OCI-LY3 (cell line): ENCODE measurements around the gene CPOX.

Source experiments
- EZH2phosphoT487 ChIP-seq: fragments of 200-600 bp; shearing (Covaris generic); IDR thresholded peaks from 2 replicates; pipeline ENCODE4 v1.6.1; 2018; ENCODE audit warnings: antibody characterized with exemption, mixed run types, low read depth
- TF ChIP-seq, protein P1 (sequence below): fragments of 200-600, 300-600 bp; sonication (generic); IDR thresholded peaks from 2 replicates; pipeline ENCODE4 v1.5.1; 2014; ENCODE audit warnings: antibody characterized with exemption, low read length, low read depth

DNA sequence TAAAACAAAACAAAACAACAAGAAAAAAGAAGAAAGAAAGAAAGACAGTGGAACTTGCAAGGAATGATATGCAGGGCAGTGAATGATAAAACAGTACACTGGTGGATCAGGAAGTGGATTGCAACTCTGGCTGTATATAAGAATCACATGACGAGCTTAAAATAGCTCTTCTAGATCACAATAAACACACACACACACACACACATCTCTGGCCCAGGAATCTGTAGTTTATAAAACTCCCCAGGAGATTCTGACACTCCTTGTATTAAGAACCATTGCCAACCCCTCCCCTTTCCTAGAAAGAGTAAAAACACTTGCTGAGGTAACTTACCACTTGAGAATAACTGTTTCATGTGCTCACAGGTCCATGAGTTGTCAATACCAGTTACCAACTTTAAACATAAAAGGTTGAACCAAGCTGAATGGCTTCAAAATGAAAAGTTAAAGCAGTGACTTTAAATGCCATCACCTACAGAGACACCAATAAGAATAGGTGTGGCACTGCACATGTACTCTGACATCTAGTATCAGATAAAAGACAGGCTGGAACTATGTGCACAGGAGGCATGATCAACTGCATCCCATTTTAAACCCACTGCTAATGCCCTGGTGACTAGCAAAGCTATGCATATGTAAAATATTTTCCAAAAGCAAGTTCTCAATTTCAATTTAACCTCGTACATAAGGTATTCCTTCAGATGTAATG, 3.9 kb downstream of the CPOX start:
- TF ChIP-seq, protein P1, sequence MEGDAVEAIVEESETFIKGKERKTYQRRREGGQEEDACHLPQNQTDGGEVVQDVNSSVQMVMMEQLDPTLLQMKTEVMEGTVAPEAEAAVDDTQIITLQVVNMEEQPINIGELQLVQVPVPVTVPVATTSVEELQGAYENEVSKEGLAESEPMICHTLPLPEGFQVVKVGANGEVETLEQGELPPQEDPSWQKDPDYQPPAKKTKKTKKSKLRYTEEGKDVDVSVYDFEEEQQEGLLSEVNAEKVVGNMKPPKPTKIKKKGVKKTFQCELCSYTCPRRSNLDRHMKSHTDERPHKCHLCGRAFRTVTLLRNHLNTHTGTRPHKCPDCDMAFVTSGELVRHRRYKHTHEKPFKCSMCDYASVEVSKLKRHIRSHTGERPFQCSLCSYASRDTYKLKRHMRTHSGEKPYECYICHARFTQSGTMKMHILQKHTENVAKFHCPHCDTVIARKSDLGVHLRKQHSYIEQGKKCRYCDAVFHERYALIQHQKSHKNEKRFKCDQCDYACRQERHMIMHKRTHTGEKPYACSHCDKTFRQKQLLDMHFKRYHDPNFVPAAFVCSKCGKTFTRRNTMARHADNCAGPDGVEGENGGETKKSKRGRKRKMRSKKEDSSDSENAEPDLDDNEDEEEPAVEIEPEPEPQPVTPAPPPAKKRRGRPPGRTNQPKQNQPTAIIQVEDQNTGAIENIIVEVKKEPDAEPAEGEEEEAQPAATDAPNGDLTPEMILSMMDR: no peak
- TF ChIP-seq EZH2phosphoT487: no peak
